Neural progenitor cell (in vitro differentiated cells): ENCODE data around the gene SLC25A29.
"Not testable (repeated sequence)": the region's sequence is repeated elsewhere in the genome, so short reads cannot be mapped to it uniquely, and the experiment has no call there.

Experiments used
- EZH2 ChIP-seq: fragments of 200-600 bp; sonication (generic); IDR thresholded peaks from 2 replicates; pipeline ENCODE4 v1.6.1; 2017; ENCODE audit warnings: antibody characterized with exemption, mild to moderate bottlenecking, moderate library complexity
- TF ChIP-seq, protein P1 (sequence below): fragments of 200-600 bp; sonication (generic); IDR thresholded peaks from 2 replicates; pipeline ENCODE4 v1.5.1; 2017; ENCODE audit warnings: antibody characterized with exemption, mild to moderate bottlenecking

GRCh38 chr14:100342826-100343225, 36.6 kb upstream of the SLC25A29 start:
- TF ChIP-seq, protein P1, sequence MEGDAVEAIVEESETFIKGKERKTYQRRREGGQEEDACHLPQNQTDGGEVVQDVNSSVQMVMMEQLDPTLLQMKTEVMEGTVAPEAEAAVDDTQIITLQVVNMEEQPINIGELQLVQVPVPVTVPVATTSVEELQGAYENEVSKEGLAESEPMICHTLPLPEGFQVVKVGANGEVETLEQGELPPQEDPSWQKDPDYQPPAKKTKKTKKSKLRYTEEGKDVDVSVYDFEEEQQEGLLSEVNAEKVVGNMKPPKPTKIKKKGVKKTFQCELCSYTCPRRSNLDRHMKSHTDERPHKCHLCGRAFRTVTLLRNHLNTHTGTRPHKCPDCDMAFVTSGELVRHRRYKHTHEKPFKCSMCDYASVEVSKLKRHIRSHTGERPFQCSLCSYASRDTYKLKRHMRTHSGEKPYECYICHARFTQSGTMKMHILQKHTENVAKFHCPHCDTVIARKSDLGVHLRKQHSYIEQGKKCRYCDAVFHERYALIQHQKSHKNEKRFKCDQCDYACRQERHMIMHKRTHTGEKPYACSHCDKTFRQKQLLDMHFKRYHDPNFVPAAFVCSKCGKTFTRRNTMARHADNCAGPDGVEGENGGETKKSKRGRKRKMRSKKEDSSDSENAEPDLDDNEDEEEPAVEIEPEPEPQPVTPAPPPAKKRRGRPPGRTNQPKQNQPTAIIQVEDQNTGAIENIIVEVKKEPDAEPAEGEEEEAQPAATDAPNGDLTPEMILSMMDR = not testable (repeated sequence)
- not testable (repeated sequence) for TF ChIP-seq EZH2
